Stomach smooth muscle (tissue), 2 donors: ENCODE data around the gene ABLIM2.

ENCODE experiments used
- H3K27ac ChIP-seq: one replicate; pipeline ENCODE4 v1.7.0; 2013; ENCODE audit warnings: mild to moderate bottlenecking, low read length, inconsistent platforms
- H3K27me3 ChIP-seq, 2 donors: one replicate each; pipeline ENCODE4 v1.7.0; 2013; ENCODE audit warnings: low read length in 2 of 2; ENCODE audit not compliant: insufficient read depth in 2 of 2, control insufficient read depth in 1 of 2
- H3K36me3 ChIP-seq, 2 donors: one replicate each; pipeline ENCODE4 v1.7.0; 2013; ENCODE audit warnings: low read length in 2 of 2; ENCODE audit not compliant: control insufficient read depth in 2 of 2, insufficient read depth in 2 of 2
- H3K4me1 ChIP-seq: one replicate; pipeline ENCODE4 v1.7.0; 2013; ENCODE audit warnings: low read length; ENCODE audit not compliant: control insufficient read depth, insufficient read depth
- H3K4me3 ChIP-seq, 2 donors: one replicate each; pipeline ENCODE4 v1.7.0; 2013; ENCODE audit warnings: low read length in 2 of 2
- H3K9ac ChIP-seq, 2 donors: one replicate each; pipeline ENCODE4 v1.7.0; 2013; ENCODE audit warnings: low read length in 2 of 2, mild to moderate bottlenecking in 1 of 2
- H3K9me3 ChIP-seq, 2 donors: one replicate each; pipeline ENCODE4 v1.7.0; 2013; ENCODE audit warnings: low read length in 2 of 2; ENCODE audit not compliant: control insufficient read depth in 2 of 2
- donor health status: healthy.
- donor health status: Pancreatic carcinoma.

Gene ABLIM2

DNA sequence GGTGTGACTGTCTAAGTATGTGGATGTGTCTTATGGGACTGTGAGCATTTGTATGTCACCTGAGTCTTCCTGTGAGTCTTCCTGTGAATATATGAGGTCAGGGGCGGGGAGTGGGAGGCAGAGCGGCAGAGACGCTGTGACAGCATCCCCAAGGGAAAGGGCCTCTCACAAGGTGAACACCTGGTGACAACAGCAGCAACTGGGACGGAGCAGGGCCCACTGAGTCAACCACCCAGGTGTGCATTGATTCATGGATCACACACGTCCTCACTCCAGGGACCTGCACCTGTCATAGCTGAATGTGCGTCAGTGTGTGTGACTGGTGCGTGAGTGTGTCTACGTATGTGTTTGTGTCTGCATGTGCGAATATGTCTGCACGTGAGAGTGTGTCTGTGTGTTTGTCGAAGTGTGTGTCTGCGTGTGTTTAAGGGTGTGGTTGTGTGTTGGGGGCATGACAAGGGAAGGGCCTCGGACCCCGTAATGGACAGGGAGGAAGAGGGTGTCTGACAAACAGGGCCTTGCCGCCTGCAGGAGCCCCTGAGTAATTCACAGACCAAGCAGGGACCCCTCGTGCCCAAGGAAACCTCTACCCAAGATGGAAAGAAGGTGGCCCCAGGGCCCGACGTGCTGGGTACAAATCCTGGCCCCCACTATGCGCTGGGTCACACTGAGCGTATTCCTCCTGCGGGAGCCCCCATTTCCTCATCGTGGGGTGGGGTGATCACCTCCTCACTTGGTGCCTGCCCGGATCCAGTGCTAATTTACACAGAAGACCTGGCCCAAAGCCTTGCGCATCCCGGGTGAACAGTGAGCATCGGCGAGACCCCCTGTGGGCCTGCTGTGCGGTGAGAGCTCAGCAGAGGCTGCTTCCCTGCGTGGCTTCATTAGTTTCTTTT is 76.7 kb downstream of the ABLIM2 start:
- Histone ChIP-seq H3K4me3 (no peak overlapping the region), H3K9me3 (no peaks in the 10 kb centered on the region), H3K27ac (no peak overlapping the region), H3K9ac (no peak overlapping the region), H3K36me3 (no peaks in the 10 kb centered on the region), H3K4me1 (peaks cover 3% of the 10 kb centered on the region), H3K27me3 (no peaks in the 10 kb centered on the region)

DNA sequence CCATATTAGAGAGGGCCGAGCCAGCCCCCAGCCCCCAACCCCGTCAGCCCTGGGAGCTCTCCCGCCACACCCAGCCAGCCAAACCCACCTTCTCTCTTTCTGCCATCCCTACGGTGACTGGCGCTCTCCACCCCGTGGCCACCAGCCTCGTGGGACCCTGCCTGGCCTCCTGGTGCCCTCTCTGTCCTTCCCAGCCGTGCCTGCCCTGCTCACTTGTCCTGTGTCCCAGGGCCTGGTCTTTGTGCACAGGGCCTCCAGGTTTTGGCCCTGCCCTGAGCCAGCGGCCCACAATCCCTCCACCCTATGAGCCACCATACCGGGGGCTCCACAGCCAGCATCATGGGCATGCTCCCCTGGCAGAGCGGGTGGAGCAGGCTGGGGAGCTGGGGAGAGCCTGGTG is 77.4 kb downstream of the ABLIM2 start:
- H3K4me1 ChIP-seq, result peaks cover 3% of the 10 kb centered on the region

DNA sequence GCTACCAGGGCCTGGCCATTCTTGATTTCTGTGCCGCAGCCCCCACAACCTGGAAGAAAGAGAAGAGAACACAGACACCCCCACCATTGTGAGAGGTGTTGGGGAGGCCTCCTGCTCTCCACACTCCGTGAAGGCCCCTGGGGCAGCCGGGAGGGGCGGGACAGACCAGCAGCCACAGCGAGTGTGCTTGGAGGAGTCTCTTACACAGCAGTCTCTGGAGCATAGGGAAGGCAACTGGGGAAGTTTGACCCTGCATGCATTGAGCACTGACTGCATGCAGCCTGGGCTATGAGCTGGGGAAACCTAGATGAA is 77.9 kb downstream of the ABLIM2 start:
- Histone ChIP-seq H3K36me3 (no peaks in the 10 kb centered on the region), H3K27ac (no peak overlapping the region), H3K27me3 (no peaks in the 10 kb centered on the region)

More for the DNA sequence above, 77.4 kb downstream of the ABLIM2 start:
- Histone ChIP-seq H3K27me3 (no peaks in the 10 kb centered on the region), H3K27ac (no peak overlapping the region), H3K36me3 (no peaks in the 10 kb centered on the region), H3K9me3 (no peaks in the 10 kb centered on the region), H3K9ac (no peak overlapping the region), H3K4me3 (no peak overlapping the region)

DNA sequence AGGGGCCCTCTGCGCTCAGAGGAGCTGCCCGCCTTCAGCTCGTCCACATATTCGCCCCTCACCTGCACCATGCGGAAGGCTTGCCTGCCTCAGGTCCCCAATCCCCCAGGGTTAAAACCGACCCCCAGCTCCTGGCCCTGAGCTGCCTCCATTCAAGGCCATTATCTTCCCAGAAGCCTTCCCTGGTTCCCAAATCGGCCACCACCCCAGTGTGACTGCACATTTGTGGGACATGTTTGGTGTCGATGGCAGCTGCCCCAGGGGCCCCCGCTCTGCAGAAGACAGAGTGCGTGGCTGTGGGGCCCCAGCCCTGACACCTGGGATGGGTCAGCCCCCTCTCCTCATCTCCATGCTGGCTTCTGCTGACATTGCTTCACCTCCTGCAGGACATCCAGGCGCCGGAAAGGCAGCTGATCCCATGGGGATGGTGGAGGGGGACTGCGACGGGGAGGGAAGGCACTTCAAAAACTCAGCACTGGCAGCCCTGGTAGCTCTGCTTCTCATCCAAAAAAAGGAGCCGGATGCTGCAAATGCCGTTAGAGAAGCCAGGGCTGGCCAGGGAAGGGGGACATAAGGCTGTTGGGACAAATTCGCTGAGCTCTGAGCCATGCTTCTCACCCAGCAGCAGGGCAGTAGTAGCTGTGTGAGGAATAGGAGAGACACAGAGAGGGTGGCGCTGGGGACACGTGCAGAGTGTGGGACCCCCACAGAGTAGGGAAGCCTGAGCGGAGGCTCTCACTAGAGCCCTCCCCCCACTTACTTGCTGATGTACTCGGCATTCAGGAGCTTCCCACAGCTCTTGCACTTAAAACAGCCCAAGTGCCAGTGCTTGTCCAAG is 78.5 kb downstream of the ABLIM2 start:
- no peaks in the 10 kb centered on the region for H3K9me3 ChIP-seq
- no peaks in the 10 kb centered on the region for H3K27me3 ChIP-seq
- no peaks in the 10 kb centered on the region for H3K36me3 ChIP-seq
- H3K9ac ChIP-seq, result no peak overlapping the region
- H3K4me3 ChIP-seq, result no peak overlapping the region
- H3K4me1 ChIP-seq, result peaks cover 3% of the 10 kb centered on the region
- H3K27ac ChIP-seq, result no peak overlapping the region

More for the DNA sequence above, 77.9 kb downstream of the ABLIM2 start:
- no peak overlapping the region for H3K4me3 ChIP-seq
- H3K9ac ChIP-seq, result no peak overlapping the region
- H3K4me1 ChIP-seq, result peaks cover 3% of the 10 kb centered on the region
- no peaks in the 10 kb centered on the region for H3K9me3 ChIP-seq

DNA sequence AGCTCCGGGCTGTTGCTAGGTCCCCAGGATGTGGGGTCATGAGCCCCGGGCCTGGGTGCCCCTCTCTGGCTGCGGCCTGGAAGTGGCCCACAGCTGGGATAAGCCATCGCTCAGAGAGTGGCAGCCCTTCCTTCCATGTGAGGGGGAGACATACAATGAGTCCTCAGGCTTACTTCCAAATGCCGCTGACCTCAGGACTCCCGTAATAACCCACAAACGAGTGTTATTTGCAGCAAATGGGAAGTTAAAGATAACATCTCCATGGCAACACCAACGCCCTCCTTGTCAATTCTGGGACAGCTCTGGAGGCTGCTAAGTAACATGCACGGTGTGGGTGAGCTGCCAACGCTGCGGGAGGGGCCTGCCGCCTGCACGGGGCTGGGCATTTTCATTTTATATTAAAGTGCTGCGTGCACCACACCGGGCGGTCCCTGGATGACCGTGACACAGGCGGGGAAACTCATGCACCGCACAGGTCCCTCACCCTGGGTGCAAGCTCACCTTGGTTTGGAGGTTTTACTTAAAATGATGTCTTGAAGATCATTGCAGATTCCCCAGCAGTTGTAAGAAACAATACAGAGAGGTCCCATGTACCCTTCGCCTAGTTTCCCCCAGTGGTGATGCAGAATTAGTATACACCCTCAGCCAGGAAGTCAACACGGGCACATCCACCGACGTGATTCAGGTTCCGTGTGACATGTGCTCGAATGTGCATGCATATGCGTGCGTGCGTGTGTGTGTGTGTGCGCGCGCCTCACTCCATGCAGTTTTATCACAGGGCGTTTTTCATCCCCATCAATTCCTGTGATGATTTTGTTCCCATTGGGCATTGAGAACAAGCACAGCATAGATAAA is 79.4 kb downstream of the ABLIM2 start:
- H3K4me1 ChIP-seq, result peaks cover 3% of the 10 kb centered on the region
- no peaks in the 10 kb centered on the region for H3K36me3 ChIP-seq
- H3K27ac ChIP-seq, result no peak overlapping the region
- no peaks in the 10 kb centered on the region for H3K9me3 ChIP-seq
- H3K9ac ChIP-seq, result no peak overlapping the region
- H3K4me3 ChIP-seq, result no peak overlapping the region
- no peaks in the 10 kb centered on the region for H3K27me3 ChIP-seq

DNA sequence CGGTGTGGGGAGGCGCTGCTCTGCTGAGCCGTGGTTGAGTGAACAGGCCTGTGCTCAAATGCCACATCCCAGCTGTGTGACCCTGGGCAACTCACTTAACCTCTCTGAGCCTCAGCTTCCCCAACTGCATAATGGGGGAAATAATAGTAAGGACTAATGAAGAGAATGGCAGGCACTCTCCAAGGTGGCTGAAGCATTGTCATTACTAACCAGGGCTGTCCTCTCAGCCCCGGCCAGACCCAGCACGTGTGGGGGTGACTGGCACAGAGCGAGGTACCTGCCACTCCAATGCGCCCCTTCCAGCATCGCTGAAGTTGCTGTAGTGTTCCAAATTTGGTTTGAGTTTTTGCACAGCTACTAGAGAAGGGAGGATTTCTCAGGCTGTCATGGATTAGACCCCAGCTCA is 80.0 kb downstream of the ABLIM2 start:
- no peaks in the 10 kb centered on the region for H3K9me3 ChIP-seq
- H3K9ac ChIP-seq, result no peak overlapping the region
- no peaks in the 10 kb centered on the region for H3K27me3 ChIP-seq
- H3K4me1 ChIP-seq, result peaks cover 3% of the 10 kb centered on the region
- H3K27ac ChIP-seq, result no peak overlapping the region
- no peaks in the 10 kb centered on the region for H3K36me3 ChIP-seq
- H3K4me3 ChIP-seq, result no peak overlapping the region

DNA sequence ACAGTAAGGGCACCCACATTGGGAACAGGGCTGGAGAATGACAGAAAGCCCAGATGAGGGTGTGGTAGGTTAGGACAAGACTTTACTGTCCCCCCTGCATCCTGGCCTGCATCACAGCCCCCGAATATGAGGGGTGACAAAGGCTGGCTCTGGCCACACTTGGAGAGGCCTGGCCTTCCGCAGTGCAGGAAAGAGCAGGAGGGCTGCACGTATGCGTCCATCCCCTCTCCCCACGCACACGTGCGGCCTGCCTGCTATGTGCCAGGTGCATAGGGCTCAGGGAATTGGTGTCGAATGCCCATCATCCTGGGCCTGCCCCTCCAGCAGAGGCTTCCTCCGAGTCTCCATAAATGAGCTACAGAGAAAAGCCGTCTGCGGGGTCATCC is 80.5 kb downstream of the ABLIM2 start:
- Histone ChIP-seq H3K9ac (no peak overlapping the region), H3K36me3 (no peaks in the 10 kb centered on the region), H3K27me3 (no peaks in the 10 kb centered on the region), H3K4me1 (peaks cover 3% of the 10 kb centered on the region), H3K27ac (no peak overlapping the region), H3K9me3 (no peaks in the 10 kb centered on the region), H3K4me3 (no peak overlapping the region)

DNA sequence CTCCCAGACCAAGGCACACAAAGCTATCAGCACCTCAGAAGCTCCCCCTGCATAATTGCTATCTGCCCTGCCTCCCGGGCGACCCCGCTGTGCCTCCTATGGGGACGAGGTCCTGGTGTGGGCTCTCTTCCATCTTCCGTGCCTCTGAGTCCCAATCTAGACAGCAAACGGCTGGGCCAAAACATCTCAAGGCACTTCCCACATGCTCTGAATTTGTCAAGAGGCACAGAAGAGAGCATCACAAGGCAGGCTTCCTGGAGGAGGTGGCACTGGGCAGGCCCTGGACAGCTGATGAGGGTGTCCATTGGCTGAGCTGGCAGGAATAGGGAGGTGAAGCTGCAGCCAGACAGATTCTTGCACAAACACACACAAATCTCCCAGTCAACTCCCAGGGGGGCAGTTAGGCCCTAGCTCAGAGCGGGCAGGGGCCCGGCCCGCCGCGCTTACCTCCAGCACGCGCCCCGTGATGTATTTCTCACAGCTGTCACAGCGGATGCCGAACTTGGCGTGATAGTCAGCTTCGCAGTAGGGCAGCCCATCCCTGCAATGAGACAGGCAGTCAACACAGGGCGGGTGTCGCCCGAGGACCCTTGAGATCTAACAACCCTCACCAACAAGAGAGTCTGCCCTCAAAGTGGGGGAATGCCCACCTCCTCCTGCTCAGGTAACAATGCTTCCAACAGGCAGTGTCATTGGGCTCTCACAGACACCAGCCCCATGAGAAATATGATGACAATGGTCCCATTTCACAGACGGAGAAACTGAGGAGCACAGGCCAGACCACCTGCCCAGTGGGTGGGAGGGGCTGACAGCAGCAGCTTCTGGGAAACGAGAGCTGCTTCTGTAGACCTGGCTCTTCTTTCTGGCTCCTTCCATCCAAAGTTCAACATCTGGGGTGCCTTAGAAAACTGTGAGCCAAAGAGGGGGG is 81.2 kb downstream of the ABLIM2 start:
- Histone ChIP-seq H3K9me3 (no peaks in the 10 kb centered on the region), H3K27me3 (no peaks in the 10 kb centered on the region), H3K36me3 (no peaks in the 10 kb centered on the region), H3K27ac (no peak overlapping the region), H3K9ac (no peak overlapping the region), H3K4me1 (peaks cover 3% of the 10 kb centered on the region), H3K4me3 (no peak overlapping the region)

DNA sequence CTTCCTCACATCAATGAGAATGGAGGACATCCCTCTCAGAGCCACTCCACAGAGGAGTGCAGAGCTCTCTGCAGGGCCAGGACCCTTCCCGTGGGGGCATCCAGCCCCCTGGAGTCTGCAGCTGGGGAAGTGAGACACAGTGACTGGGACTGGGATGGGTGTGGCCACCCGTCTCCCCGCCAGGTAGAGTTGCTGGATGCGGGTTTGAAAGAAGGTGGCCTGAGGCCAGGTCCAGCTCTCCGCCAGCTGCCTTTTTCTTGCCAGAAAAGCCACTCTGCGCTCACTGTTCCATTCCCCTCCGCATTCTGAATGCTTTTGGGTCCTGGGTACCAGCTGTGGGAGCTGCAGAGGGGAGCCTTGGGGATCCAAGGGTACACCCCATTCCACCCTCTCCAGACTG is 82.6 kb downstream of the ABLIM2 start:
- Histone ChIP-seq H3K36me3 (no peaks in the 10 kb centered on the region), H3K9me3 (no peaks in the 10 kb centered on the region), H3K4me1 (peaks cover 3% of the 10 kb centered on the region), H3K27me3 (peaks cover 6 to 8% of the 10 kb centered on the region in 2 donors), H3K27ac (no peak overlapping the region), H3K4me3 (no peak overlapping the region), H3K9ac (no peak overlapping the region)
